HG02798 (cell line): ENCODE results near the gene PRKG1.
"Not testable (repeated sequence)": the region's sequence is repeated elsewhere in the genome, so short reads cannot be mapped to it uniquely, and the experiment has no call there.

Experiments
- ATAC-seq: cut with Tn5 transposase; IDR thresholded peaks from one replicate; pipeline ENCODE4 v1.9.1; 2021; ENCODE audit warnings: mild to moderate bottlenecking; ENCODE audit not compliant: unreplicated experiment, poor library complexity

Gene PRKG1

GRCh38 chr10:51168086-51168815 lies 94.0 kb downstream of the PRKG1 start:
- no peak for ATAC-seq

- ATAC-seq: no peak
Observed at GRCh38 chr10:51169111-51169510, 94.8 kb downstream of the PRKG1 start.

GRCh38 chr10:51170518-51171245 lies 96.4 kb downstream of the PRKG1 start:
- ATAC-seq: no peak

DNA sequence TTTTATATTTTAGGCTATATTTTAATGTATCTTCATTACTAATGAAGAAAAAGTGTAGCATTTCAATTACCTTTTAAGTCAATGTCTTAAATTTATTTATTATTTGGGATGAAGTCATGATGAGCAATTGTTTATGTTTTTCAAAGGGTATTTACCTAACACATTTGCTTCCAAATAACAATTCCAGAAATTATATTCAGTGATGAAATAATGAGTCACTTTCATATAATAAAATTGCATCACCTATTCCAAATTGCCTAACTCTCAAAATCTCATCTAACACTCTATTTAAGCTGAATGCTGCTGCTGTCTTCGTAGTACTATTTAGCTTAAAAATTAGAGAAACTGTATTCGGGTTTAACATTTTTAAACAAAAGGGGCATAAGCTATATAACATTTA lies 97.7 kb downstream of the PRKG1 start:
- ATAC-seq: no peak

- no peak for ATAC-seq
Observed at GRCh38 chr10:51176976-51177695, 102.8 kb downstream of the PRKG1 start.

- no peak for ATAC-seq
Observed at GRCh38 chr10:51178634-51179033, 104.3 kb downstream of the PRKG1 start.

DNA sequence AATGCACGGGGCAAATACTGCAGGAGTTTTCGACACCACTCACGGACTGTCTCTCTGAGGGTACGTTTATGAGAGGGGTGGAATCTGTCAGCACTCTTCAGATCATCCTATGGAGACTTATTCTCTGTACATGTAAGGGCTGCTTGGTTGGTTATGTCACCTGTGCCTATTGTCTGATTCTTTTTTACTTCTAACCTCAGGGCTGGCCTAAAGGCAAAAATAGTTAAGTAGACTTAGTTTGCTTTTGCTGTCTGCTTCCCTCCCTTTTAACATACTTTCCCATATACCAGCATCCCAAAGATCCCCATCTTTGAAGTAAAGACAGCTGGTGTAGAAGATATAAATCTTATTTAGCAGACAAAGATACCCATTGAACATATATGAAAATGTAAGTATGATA lies 105.9 kb downstream of the PRKG1 start:
- ATAC-seq: no peak

DNA sequence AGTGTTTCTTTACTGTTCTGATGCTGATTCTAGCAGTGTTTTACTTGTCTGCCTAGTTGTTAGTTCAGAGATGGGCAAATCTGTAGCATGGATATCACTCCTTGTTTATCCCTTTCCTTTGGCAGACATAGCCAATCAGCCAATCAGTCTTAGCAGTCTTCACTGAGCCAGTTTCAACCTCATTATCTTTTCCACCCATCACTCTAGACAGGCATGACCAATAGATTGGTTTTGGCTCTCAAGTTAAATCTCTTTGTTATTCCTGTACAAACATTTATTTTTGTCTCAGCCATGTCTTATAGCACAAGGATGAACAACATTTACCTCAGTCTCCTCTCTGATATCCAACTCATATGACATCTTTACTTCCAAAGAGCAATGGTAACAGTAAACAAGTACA lies 109.5 kb downstream of the PRKG1 start:
- ATAC-seq: no peak

DNA sequence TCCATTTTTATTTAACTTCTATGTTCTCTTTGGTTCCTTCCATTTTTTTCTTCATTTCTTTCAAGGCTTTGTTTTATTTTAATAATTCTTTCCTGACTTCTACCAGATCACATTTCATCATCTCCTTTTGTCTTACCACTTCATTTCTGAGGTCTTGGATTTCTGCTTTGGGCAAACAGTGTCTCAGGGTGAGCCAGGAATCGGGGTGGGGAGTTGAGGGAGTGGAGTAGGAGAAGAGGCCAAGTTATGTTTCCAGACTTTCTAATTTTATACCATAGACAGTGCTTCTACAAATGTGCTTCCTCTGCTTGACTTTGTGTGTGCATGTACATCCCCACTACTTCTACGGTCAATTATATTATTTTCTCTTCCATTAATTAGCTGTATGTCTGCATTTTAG lies 112.1 kb downstream of the PRKG1 start:
- no peak for ATAC-seq

- no peak for ATAC-seq
Observed at GRCh38 chr10:51188008-51188407, 113.7 kb downstream of the PRKG1 start.

GRCh38 chr10:51188866-51189265 lies 114.6 kb downstream of the PRKG1 start:
- ATAC-seq: no peak

- no peak for ATAC-seq
Observed at GRCh38 chr10:51196508-51197175, 122.4 kb downstream of the PRKG1 start.

- ATAC-seq: no peak
Observed at GRCh38 chr10:51198170-51198569, 123.9 kb downstream of the PRKG1 start.

DNA sequence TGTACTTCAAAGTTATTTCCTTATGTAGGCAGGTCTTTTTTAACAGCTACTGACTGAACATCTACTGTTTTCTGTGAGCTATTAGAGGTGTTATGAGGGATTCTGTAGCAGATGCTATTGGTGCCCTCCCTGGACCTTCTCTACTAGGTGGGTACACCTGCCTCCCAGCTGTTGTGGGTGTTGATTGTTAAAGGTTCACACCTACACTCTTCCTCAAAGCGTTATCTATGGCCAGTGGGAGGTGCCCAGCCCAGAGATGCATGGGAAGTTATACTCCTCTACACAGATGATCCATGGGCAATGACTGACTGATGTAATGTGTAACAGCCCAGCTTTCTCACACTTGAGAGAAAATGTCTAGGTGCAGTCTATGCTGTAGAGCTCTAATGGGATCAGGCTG lies 127.7 kb downstream of the PRKG1 start:
- no peak for ATAC-seq

DNA sequence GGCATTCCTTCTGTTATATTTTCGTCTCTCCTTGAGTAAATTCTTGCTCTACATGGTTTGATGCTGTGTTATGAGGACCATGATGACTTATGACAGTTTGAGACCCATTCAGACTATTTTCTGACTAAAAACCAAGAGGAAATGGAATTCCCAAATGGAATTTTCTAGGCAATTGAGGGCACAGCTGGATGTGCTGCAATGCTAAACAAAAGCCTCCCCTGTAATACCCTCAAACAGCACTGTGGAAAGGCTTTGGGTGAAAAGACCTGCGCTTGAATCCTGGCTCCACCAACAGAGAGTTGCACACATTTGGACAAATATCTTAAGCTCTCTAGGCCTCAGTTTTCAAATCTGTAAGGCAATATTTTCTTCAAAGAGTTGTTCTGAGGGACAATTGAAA lies 129.1 kb downstream of the PRKG1 start:
- ATAC-seq: no peak

GRCh38 chr10:51204066-51204465 lies 129.8 kb downstream of the PRKG1 start:
- ATAC-seq: no peak

- ATAC-seq: no peak
Observed at GRCh38 chr10:51204701-51205100, 130.4 kb downstream of the PRKG1 start.

- ATAC-seq: no peak
Observed at GRCh38 chr10:51206500-51206899, 132.2 kb downstream of the PRKG1 start.

- not testable (repeated sequence) for ATAC-seq
Observed at GRCh38 chr10:51212937-51213336, 138.7 kb downstream of the PRKG1 start.
